ENCODE measurements around the gene THEM5.
A peak's percentile ranks its signal among the peaks of the same experiment; 100 is the strongest.
"Not testable (repeated sequence)": the region's sequence is repeated elsewhere in the genome, so short reads cannot be mapped to it uniquely, and the experiment has no call there.

THEM5 gene

GRCh38 chr1:151855933-151856332 lies 2.4 kb upstream of the THEM5 start:
- no peak for DNase-seq (ENCODE audit: low read depth)
- no peak for TF ChIP-seq CTCF (conservative IDR thresholded peaks at IDR 0.05; ENCODE audit: low read length)

GRCh38 chr1:151855516-151855915 lies 2.0 kb upstream of the THEM5 start:
- not testable (repeated sequence) for H3K4me3 ChIP-seq (ENCODE audit: low read length)

More at GRCh38 chr1:151855933-151856332, 2.4 kb upstream of the THEM5 start:
- H3K4me3 ChIP-seq (ENCODE audit: low read length) = no peak overlapping the region

GRCh38 chr1:151854658-151855057 lies 1.1 kb upstream of the THEM5 start:
- TF ChIP-seq CTCF (conservative IDR thresholded peaks at IDR 0.05; ENCODE audit: low read length) = no peak
- no peak overlapping the region for H3K4me3 ChIP-seq (ENCODE audit: low read length)
- no peak for DNase-seq (ENCODE audit: low read depth)

More at GRCh38 chr1:151855516-151855915, 2.0 kb upstream of the THEM5 start:
- peak; percentile 34 for DNase-seq (ENCODE audit: low read depth)

- DNase-seq (ENCODE audit: low read depth) = no peak
- H3K4me3 ChIP-seq (ENCODE audit: low read length) = no peak overlapping the region
- TF ChIP-seq CTCF (conservative IDR thresholded peaks at IDR 0.05; ENCODE audit: low read length) = no peak
Measured at GRCh38 chr1:151852733-151853132, 779 bp downstream of the THEM5 start.

- no peak for DNase-seq (ENCODE audit: low read depth)
- no peak for TF ChIP-seq CTCF (conservative IDR thresholded peaks at IDR 0.05; ENCODE audit: low read length)
- no peak overlapping the region for H3K4me3 ChIP-seq (ENCODE audit: low read length)
Measured at GRCh38 chr1:151851886-151852285, 1.6 kb downstream of the THEM5 start.

- no peak for TF ChIP-seq CTCF (conservative IDR thresholded peaks at IDR 0.05; ENCODE audit: low read length)
- H3K4me3 ChIP-seq (ENCODE audit: low read length) = no peak overlapping the region
- DNase-seq (ENCODE audit: low read depth) = no peak
Measured at GRCh38 chr1:151849871-151850270, 3.6 kb downstream of the THEM5 start.

- peak; percentile 21 for DNase-seq (ENCODE audit: low read depth)
- TF ChIP-seq CTCF (conservative IDR thresholded peaks at IDR 0.05; ENCODE audit: low read length) = no peak
- no peak overlapping the region for H3K4me3 ChIP-seq (ENCODE audit: low read length)
Measured at GRCh38 chr1:151849126-151849525, 4.4 kb downstream of the THEM5 start.

Data from AG10803 (cell line).